Stimulated activated CD4-positive, alpha-beta T cell treated with anti-CD3 and anti-CD28 coated beads, Interleukin-1b, Interleukin-23, amount 100 ng/mL, for 4 hours (primary cell): ENCODE data around the gene SPATA2.

Experiments used
- DNase-seq, 2 donors: peaks; one replicate each; pipeline ENCODE4 v3.0.0-alpha.2; 2020; ENCODE audit warnings: low read depth in 2 of 2

SPATA2 gene

DNA sequence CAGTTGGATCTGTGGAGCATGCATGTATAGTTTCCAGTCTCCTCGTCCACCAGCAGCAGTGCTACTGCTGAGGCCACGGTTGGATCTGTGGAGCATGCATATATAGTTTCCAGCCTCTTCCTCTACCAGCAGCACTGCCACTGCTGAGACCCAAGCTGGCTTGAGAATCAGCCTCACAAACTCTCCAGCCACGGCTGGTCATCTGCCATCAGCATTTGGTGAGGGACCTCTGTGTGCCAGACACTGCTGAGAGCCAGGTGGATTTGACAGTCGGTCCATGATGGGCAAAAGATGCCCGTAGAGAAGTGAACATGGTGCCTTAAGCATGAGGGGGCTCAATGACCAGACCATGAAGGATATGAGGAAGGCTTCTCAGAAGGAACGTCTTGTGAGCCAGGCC lies 56.3 kb downstream of the SPATA2 start:
- no peak for DNase-seq

DNA sequence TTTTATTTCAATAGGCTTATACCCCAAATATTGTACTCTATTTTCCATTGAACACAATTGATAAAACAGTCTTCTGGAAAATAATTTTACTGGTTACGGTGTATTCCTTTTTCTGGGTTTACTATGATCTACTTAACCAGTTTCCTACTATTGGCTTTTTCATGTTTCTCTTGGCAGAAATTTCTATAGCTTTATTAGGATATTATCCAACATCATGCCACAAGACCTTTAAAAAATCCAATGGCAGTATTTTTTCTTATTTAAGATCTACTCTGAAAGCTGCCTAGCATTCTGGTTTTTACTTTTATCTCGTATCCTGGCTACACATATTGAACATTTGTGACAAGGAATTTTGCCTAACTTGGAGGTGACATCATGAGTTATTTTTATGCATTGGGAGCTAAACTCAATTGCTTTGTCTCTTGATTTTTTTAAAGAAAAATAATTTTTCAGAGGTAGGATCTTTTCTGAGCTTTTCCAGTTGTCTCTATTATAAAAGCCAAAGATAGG lies 57.2 kb downstream of the SPATA2 start:
- DNase-seq, result no peak

DNA sequence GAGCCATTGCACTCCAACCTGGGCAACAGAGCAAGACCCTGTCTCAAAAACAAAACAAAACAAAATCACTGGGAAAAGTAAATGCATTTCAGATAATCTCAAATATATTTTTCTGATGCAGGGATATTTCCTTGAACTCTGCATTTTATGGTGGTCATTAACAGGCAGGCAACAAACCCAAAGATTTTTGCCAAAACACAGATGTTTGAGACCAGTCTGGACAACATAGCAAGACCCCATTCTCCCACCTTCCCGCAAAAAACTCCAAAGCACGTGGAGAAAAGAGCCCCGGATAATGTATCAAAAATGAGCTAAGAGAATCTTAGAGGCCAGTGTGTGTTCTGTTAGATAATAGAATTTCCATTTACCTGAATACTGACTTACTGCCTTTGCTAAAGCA lies 58.4 kb downstream of the SPATA2 start:
- DNase-seq, result no peak

DNA sequence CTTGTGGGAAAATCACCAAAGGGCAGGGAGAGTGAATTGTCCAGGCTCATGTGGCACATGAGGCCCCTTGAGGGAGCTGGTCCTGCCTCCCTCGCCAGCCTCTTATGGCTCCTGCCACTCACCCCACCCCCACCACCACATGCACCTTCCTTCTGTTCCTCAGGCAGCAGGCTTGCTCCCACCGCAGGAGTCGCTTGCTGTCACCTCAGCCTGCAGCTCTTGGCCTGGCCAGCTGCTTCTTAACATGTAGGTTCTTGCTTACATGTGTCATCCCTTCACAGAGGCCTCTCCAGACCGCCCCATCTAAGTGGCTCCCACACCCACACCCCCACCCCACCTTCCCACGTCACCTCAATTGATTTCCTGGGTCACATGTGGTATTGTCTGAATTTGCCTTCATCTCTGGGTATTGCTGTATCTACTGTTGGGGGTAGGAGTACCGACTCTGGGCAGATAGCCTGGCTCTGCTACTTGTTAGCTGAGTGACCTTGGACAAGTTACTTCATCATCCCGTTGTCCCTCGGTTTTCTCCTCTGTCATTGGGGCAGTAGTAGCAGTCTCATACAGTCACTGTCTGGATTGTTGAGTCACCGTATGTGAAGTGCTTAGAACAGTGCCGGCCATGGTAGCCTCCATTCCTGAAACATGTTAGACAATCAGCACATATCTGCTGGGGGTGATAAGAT lies 61.0 kb downstream of the SPATA2 start:
- no peak for DNase-seq

DNA sequence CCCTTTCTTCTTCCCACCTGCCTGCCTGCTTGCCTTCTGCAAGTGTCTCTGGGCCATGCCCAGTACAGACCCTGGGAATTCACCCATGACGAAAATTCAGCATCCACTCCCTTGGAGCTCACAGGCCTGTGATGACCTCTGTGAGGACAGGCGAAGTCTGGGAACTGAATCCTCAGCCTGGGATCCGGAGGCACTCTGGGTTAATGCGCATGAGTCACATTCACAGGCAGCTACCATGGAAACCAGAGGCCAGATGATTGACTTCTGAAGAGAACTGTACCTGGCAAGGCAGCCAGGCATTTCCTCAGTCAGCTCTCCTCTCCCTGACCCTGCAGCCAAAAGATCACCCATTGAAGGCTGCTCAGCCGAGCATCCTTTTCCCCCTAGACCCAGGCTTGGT lies 61.7 kb downstream of the SPATA2 start:
- no peak for DNase-seq
